GM18499 (cell line): ENCODE results near the gene MTX3.
A peak's percentile ranks its signal among the peaks of the same experiment; 100 is the strongest.

Source experiments
- ATAC-seq: cut with Tn5 transposase; IDR thresholded peaks from one replicate; pipeline ENCODE4 v1.9.1; 2021; ENCODE audit warnings: moderate number of reproducible peaks; ENCODE audit not compliant: insufficient read depth, unreplicated experiment

Gene MTX3, protein sequence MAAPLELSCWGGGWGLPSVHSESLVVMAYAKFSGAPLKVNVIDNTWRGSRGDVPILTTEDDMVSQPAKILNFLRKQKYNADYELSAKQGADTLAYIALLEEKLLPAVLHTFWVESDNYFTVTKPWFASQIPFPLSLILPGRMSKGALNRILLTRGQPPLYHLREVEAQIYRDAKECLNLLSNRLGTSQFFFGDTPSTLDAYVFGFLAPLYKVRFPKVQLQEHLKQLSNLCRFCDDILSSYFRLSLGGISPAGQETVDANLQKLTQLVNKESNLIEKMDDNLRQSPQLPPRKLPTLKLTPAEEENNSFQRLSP

DNA sequence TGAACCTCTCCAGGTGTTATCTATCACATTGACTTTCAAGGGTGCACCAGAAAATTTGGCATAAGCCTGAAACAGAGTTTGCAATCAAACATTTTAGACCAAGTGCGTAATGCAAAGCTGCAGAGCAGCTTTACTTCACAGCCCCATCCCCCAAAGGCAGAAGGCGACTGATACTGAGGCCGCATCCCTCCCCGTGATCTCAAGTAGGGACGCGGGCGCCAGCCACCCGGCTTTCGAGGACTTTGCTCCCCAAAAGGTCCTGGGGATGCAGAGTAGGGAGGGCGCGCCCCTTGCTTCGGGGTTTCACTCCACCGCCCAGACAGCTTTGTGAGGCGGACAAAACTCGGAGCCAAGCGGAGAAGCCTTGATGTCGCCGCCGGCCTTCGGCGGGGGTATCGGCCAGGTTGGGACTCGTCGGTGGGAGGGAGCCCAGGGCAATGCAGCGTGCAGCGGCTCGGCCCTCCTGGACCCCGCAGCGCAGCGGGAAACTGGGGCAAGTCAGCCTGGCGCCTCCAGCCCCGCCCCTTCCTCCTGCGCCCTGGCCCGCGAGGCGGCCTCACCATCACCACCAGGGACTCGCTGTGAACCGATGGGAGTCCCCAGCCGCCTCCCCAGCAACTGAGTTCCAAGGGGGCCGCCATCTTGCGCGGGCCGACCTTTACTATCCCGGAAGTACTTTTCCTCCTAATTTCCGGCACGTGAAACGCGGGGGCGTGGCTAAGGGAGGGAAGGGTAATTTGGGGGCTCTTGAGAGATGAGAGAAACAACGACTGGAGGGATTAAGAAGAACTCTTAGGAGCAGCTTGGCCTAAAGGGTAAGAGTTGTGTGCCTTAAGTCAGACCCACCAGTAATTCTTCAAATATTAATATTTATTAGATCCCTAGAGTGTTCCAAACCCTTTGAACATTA lies at the start of gene MTX3:
Gene MTX3, minus strand, starts transcription at position 665 of the 910 bp plus-strand sequence. Its CDS starts 24 bp downstream, at position 641.
- ATAC-seq, result peak; percentile 52

- ATAC-seq, result no peak
These were observed 48.6 kb upstream of the MTX3 start for GRCh38 chr5:80039650-80040049.

GRCh38 chr5:80037366-80037765 lies 46.3 kb upstream of the MTX3 start:
- ATAC-seq, result no peak

GRCh38 chr5:80036615-80037014 lies 45.6 kb upstream of the MTX3 start:
- ATAC-seq, result no peak

- ATAC-seq, result no peak
These were observed 44.8 kb upstream of the MTX3 start for GRCh38 chr5:80035839-80036238.

- ATAC-seq, result no peak
These were observed 44.1 kb upstream of the MTX3 start, which contains the start of gene THBS4 for GRCh38 chr5:80034962-80035821. Gene THBS4, plus strand, starts transcription at chr5:80035348. Its CDS starts 190 bp downstream, at chr5:80035538.

DNA sequence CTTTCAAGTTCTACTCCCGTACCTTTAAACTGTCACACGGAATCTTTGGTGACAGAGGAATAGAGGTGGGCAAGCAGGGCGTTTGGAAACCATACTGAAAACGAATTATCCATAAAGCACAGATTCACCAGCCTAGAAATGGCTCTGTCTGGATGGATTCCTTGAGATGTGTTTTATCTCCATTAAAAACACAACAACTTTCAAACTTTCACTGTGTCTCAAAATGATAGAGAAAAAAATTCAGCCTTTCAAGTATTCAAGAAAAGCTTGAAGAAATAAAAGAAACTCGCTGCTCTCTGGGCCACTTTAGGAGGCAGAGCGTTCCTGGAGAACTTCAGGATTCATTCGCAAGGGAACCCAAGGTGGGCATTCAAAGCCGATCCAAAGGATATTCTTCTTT lies 43.5 kb upstream of the MTX3 start:
- ATAC-seq, result no peak

DNA sequence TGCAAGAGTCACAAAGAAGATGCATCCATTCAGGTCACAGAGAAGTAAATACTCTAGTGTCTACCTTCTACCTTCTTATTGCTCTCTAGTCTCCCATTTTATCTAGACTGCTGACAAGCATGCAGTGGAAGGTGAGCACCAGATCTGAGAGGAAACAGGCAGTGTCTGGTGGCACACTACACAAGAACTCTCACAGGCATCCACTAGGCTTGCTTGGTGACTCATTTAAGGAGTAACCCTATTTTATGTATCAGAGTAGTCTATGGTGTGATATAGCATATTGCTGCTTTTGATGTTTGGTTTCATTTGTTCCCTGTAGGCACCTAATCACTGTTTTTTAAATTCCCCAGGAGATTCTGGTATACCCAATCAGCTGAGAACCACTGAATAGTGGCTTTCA lies 42.5 kb upstream of the MTX3 start:
- no peak for ATAC-seq

DNA sequence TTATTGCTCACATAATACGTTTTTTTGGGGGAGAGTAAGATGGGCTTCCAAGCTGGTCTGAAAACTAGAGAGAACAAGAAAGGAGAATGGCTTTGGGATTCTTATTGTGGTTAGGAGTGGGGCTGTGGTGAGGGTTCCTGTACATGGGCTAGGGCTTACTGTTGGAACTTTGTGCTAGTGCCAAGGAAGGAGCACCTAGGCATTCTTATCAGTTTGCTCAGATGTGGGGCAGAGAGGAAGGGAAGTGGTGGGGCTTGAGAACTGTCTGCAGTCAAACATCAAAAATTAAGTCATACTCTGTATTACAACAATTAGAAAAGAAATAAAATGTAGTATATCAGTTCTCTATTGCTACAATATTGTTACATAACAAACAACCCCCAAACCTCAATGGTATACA lies 40.0 kb upstream of the MTX3 start:
- ATAC-seq, result no peak

- no peak for ATAC-seq
These were observed 35.8 kb upstream of the MTX3 start for GRCh38 chr5:80026841-80027240.

DNA sequence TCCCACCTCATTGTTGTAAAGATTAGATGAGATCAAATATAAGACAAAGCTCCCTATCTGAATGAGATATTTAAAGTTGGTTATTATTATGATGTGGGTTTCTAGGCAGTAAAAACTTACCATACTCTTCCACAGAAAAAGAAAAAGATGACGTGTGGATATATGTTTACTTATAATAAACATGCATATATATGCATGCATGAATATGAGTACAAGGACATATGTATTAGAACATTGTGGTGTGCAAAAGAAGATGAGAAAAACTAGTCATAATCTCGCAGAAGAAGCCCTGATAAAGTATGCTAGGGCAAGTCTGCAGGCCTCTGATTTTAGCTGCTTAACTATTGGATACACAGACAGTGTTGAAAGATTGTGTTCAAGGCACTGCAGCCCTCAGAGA lies 34.0 kb upstream of the MTX3 start:
- ATAC-seq, result no peak

- no peak for ATAC-seq
These were observed 19.8 kb upstream of the MTX3 start for GRCh38 chr5:80010754-80011392.

- no peak for ATAC-seq
These were observed 18.1 kb upstream of the MTX3 start for GRCh38 chr5:80008995-80009765.

DNA sequence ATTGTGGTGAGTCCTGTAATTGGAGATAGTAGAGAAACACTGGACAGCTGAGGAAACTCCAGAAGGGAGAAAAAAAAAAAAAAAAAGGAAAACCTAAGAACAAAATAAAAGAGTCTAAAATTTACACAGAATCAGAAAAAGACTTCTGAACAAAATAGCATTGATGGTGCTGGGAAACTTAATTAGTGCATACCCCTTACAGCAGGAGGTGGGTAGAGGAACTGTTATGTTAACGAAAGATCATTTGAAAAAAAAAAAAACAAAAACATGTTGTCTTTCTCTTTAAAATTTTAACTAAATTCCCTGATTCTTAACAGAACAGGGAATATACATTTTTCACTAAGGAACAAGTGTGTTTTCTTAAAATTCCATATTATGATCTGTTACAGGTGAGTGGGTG lies 11.6 kb upstream of the MTX3 start:
- ATAC-seq, result no peak

DNA sequence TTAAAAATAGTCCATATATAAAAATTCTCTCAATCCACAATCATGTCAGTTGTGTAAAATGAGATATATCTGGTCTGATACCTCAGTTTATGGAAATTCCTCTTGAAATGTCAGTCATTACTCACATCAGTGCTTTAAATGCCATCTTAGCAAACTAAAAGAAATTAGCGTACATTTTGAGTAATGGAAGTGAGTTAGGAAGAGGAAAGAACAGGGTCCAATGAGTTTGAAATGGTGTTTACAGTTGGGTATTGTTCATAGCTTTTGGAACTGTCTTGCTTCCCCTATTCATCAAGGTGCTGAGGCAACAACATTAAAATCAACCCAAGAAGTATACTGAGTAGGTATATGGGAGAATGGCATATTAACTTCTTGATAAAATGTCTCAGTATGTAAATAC lies 8.7 kb upstream of the MTX3 start:
- no peak for ATAC-seq

DNA sequence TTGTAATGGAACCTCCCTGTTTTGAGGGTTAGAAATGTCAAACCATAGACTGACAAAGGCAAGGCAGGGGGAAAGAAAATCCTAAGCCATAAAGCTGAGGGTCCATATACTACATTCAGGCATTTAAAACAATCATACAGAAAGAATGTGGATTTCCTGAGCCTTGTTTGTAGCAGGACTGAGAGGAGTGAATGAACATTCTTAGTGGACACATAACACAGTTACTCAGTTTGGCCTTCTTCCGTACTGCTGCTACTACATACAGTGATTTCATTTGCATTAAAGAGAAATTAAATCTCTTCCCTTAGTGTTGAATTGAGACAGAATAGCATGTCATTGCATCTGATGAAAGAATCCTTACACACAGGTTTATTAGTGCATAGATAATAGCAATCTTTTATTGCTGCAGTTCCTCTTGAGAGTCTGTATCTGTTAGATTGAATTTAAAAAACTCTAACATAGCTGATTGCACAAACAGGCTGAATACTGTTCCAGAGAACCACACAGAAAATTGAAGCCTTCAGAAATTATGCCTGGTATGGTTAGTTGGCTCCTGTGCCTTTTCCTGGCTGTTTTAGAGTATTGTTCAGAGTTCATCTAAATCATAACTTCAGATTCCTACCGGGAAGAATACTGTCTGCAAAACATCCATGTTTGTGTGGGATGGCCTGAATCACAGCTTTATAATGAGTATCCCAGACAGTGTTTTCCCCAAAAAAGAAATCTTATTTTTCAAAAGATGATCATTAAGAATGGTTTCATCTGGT lies 2.0 kb upstream of the MTX3 start:
- ATAC-seq, result no peak

DNA sequence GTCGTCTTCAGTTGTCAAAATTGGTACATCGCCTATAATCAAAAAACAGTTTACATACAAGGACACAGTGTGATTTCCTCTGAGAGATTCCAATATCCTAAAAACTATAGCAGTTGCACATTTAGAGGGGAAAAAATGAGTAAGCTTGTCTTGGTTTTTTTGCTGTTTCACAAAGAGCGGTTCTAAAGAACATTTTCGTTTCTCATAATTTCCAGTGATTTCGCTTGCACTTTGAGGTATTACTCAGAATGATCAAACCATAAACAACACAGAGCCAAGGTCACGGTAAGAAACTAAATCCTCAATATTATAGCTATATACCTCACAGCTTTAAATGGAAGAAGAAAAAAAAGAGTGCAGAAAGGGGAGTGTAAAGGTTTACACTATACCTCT lies 861 bp downstream of the MTX3 start:
- ATAC-seq, result peak; percentile 54

DNA sequence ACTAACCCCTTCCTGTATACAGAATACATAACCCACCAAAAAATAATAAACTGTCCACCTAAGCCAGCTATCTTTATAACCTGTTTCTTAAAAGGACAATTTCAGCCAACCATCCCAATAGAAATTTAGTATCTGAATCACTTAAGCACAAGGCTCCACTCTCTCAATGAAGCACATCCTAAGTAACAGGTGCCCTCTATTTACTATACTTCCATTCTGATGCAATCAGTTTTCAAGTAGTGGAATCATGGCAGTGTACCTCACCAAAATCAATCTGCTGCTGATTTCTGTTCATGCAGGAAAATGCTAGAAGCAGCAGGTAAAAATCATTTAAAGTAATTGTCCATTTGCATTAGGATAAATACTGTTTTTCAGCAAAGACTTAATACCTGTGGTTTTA lies 4.8 kb downstream of the MTX3 start:
- ATAC-seq, result no peak

DNA sequence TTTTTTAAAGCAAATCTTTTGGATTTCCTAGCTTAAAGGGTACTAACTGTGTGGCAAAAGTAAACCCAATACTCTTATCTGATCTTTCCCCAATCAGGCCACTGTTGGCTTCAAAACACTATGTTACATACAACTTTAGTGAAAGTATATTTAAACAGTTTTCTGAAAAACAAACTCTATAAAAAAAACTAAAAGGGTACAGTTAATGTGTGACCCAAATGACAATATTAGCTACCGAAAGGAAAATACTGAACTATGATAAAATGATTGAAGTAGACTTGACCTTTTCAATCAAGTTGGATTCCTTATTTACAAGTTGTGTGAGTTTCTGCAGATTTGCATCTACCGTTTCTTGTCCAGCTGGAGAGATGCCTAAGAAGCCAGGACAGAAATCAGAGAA lies 5.8 kb downstream of the MTX3 start:
- no peak for ATAC-seq
